Amniotic epithelial cell (primary cell): ENCODE results near the gene POLR3GL.

Experiments
- DNase-seq: peaks from one replicate; pipeline ENCODE4 v3.0.0-alpha.2; 2010; ENCODE audit warnings: low read depth

The POLR3GL gene

DNA sequence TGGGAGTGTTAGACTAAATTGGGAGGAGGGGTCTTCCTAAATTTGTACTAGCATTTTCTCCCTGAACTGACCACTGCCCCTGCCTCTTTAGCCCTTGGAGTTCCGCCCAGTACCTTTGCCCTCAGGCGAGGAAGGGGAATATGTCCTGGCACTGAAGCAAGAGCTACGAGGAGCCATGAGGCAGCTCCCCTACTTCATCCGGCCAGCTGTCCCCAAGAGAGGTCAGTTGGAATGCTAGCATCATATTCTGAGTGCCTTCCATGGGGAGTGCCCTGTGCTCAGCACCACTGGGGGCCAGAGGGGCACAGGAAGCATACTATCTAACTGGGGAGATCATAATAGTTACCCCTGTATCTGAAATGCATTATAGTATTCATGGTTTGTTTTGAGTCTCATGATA lies 10.7 kb downstream of the POLR3GL start:
- DNase-seq: no peak

DNA sequence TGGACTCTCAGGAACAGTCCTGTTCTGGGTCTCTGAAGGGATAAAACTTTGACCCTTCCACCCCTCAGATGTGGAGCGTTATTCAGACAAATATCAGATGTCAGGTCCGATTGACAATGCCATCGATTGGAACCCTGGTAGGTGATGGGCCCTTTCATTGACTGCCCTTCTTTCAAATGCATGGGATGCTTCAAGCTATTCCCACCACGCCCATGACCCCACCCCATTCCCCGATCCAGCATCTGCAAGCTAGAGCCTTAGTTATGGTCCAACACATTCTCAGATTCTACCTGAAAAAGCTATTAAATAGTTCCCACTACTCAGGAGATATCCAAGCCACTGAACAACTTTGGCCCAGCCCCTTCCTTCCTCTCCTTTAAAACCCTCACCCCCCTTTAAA lies 12.5 kb downstream of the POLR3GL start:
- DNase-seq: no peak

DNA sequence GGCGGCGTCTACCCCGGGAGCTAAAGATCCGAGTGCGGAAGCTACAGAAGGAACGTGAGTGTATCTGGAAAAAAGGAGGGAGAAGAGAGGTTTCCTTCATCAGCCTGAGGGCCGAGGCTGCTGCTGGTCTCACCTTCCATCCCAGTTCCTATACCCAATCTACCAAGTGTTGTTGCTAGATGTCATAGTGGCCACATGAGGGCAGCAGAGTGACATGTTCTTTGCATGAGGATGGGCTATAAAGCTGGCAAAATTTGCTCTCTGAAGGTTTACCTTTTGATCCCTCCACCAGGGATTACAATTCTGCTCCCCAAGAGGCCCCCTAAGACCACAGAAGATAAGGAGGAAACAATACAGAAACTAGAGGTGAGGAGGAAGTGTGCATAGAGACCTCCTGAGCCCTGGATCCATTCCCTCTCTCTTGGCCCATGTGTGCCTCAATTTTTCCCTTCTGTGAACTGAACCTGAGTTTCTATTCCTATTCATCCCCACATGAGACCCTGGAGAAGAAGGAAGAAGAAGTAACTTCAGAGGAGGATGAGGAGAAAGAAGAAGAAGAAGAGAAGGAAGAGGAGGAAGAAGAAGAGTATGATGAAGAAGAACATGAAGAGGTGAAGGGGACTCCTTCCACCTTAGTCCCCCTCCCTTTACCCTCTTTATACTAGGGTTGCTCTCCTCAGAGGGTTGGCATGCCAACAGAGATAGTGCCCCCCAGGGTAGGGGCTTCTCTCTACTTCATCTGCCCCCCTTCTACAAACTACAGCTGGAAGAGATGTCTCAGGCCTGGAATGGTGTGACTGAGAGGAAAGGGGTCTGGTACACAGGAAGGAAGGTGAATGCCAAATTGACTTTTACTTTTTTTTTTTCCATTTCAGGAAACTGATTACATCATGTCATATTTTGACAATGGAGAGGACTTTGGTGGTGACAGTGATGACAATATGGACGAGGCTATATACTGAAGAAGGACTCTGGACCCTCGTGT lies 13.3 kb downstream of the POLR3GL start:
- DNase-seq: peak; percentile 85

DNA sequence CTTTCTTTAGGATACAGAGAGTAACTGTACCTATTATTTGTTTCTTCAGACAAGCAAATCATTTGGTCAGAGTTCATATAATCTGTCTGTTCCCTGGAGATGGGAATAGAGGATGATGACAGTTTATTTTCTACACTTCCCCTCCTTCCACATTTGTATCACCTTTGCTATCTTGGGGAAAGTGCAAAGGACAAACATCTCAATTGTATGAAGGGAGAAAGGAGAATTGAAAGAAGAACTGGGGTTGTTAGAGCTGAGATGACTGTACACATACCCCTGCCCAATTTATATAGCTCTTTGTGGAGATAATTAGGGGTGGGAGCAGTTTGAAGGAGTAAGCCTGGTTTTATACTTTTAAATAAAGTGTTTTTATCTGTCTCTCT lies 14.0 kb downstream of the POLR3GL start:
- no peak for DNase-seq

DNA sequence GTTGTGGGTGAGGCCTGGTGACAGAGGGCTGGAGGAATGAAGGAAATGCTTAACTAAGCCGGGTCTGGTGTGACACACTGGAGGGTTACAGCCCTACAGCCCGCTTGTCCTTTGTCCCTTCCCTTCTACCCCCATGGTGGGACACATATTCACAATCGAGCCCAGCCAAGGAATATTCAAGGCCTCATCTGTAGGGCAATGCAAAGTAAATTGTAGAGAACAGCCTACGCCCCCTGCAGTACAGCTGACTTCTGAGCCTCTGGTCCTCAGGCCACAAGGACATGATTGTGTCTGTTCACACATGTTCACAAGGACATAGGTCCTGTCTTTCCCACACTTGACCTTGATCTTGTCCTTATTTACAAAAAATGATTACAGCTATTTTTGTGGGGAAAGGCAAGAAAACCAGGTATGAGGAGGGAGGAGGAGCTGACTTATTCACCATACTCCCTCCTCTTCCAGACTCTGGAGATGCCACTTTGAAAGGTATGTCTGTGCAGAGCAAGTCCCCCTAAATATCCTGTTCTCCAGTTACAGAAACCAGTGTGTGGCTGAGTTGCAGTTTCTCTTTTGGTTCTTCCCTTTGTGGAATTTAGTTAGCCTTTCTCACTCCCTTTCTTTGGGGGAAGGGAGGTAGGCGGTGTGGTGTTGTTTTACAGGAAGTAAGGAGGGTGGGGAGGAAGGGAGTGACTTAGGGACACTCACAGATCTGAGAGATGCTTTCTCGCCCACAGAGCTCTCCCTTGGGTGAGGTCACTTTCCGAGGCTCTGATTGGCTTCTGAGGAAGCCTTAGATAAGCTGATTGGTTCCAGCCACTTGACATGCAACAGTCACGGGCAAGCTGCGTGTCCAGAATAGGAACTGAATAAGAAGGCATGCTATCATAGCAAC lies 14.6 kb downstream of the POLR3GL start:
- peak; percentile 99 for DNase-seq

DNA sequence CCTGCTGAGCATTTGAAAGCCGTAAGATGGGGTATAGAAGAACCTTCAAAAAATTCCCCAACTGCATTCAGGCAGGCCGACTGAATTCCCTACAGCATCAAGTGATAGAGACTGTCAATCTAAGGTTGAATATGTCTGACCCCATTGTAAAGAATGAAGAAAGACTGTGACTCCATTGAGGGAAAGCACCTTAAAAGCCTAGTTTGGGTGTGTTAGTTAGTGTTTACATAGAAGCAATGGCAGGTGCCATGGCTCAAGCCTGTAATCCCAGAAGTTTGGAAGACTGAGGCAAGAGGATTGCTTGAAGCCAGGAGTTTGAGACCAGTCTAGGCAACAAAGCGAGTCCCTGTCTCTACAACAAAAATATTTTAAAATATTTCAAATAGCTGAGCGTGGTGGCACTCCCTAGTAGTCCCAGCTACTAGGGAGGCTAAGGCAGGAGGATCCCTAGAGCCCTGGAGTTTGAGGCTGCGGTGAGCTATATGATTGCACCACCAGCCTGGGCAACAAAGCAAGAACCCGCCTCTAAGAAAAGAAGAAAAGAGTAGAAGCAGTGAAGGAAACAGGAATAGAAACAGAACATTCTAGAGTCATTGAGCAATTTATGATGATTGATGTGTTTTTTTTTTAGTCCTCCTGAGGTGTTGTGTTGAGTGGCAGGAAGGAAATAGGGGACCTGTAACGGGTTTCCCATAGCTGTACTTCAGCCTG lies 15.4 kb downstream of the POLR3GL start:
- peak; percentile 76 for DNase-seq

DNA sequence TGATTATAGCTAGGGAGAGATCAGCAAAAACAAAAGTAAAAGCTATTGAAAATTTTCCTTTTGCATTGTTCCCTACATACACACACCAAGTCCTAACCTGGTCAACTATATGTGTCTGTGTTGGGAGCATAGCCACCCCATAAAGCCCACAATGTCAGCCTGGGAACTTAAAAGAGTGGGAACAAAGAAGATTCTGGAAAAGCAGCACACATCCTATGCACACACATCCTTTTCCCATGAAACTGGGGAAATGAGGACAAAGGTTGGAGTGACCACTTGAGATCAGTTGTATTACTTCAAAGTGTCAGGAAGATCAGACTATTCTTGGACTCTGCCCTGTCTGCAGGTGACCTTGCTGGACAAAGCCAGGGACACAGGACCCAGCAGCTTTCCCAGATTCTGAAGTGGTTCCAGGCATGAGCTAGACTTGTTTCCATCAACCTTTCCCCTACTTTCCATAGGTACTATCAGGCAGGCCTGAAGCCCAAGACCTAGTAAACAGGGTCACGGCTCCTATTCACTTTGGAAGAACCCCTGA lies 16.0 kb downstream of the POLR3GL start:
- DNase-seq: no peak

DNA sequence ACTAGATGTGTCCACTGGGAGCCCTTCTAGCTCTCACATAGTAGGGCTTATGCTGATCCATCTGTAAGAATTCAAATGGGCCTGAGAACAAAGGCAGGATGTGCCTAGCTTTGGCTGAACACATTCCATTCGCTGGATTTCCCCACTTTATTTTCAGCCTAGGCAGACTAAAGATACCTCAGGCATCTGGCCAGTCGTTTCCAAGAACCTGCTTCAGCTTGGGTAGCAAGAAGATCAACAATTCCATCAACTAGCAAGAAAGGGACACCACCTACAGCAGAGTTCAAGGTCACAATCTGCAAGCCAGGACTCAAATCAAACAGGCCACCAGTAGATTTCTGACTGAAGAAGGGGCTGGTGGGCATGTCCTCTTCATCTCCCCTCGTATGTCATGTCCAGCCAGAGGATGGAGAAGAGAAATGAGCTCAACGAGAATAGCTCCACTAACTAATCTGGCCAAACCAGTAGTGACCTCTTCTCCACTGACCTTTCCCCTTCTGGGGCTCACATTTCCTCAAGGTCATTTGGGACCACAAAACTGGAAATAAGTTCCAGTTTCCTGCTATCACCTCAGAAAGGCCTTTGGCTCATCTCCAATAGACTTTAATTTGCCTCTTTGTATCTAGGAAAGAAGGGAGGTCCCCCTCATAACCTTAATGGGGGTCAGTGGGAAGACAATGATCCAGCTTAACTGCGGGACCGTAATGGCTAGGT lies 17.7 kb downstream of the POLR3GL start:
- DNase-seq: no peak

DNA sequence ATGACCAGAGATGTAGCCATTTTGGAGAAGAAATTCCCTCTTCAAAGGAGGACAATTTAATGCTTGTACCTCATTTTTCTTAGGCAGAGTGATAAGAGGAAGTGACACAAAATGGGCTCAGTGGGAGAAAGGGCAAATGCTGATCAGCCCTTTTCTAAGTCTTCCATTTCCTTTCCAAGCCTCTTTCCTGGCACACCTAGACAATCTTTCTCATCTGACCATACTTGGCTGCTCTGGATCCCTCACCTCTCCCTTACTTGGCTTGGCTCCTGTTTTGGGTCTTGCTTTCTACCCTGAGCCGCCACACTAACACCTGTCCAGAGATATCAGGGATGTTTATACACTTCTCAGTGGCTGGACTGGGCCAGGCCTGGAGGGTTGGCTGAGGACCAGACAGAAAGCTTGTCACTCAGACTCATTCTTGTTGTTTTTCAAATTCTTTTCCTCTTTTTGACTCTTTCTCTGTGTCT lies 18.8 kb downstream of the POLR3GL start:
- DNase-seq: no peak

DNA sequence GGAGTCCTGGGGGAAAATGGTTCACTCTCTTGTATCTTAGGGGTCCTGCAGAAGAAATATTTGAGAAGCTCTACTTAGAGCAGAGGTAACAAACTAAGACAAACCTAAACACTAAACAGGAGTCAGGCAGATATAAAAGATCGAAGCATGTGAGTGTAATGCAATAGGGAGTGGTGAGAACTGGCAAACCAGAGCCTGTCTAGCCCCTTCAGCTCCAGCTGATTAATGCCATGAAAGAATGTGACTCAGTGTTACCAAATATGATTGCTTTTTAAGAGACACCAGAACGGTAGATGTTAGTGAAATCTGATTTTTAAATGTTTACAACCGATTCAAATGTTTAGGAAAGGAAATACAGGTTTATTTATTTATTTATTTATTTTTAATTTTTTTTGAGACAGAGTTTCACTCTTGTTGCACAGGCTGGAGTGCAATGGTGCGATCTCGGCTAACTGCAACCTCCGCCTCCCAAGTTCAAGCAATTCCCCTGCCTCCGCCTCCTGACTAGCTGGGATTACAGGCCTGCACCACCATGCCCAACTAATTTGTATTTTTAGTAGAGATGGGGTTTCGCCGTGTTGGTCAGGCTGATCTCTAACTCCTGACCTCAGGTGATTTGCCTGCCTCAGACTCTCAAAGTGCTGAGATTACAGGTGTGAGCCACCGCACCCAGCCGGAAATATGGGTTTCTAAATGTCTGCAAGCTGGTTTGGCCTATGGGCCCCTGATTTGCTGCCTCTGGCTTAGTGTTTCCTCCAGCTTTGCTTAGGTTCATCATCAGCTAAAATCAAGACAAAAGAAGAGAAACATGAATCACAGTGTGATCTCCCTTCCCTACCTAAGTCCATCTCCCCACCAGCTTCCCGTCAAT lies 19.7 kb downstream of the POLR3GL start:
- DNase-seq: peak; percentile 49

DNA sequence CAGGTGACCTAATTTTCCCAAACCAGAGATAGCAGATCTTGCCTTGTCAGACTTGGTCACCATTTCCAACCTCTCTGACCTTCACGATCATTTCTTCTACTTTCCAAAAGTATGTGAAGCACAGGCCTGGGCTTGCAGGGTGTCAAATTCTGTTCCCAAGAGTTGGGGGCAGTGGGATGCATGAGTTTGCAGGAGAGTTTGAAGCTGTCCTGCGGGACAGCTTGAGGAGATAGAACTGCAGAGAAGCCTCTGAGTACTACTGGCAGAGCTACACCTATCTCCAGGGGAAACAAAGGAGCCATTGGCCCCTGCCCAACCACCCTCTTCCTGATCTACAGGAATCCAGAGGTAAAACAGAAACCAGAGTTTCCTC lies 20.6 kb downstream of the POLR3GL start:
- no peak for DNase-seq

DNA sequence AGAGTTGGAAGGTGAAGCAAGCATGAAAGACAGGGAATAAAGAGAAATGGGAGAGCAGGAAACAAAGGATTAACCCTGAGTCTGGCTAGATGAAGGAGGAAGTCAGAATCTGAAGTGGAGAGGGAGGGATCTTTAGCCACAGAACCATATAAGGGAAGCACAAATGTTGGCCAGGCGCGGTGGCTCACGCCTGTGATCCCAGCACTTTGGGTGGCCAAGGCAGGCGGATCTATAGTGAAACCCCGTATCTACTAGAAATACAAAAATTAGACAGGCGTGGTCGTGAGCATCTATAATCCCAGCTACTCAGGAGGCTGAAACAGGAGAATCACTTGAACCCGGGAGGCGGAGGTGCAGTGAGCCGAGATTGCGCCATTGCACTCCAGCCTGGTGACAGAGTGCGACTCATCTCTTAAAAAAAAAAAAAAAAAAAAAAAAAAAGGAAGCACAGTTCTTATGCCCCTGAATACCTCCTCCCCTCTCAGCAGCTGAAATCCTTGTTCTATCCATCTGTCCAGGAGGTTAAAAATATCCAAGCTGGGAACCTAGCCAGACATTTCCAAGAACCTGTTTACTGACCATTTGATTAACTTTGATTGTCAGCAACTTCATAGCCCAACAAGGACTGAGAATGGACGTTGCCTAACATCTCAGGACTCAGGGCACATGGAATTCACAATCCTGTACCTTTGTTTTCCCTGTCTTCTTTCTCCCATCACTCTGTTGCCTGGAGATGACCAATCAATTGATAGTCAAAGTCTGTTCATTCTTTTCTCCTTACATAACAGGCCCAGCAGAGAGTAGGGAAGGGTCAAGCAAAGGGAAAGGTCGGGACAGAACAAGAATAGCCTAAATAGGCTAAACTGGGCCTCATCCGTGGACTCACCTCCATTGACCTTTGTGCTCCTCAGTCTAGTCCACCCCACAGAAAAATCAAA lies 21.3 kb downstream of the POLR3GL start:
- DNase-seq: peak; percentile 93

DNA sequence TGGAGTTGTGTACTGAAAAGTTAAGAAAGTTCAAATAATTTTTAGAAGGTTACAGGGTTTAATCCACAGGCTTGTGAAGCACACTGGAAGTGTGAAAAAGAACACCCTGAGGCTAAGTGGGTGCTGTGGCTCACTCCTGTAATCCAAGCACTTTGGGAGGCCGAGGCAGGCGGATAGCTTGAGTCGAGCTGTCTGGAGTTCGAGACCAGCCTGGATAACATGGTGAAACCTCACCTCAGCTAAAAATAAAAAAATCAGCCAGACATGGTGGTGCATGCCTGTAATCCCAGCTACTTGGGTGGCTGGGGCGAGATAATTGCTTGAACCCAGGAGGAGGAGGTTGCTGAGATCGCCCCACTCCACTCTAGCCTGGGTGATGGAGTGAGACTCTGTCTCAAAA lies 22.1 kb downstream of the POLR3GL start:
- DNase-seq: no peak

DNA sequence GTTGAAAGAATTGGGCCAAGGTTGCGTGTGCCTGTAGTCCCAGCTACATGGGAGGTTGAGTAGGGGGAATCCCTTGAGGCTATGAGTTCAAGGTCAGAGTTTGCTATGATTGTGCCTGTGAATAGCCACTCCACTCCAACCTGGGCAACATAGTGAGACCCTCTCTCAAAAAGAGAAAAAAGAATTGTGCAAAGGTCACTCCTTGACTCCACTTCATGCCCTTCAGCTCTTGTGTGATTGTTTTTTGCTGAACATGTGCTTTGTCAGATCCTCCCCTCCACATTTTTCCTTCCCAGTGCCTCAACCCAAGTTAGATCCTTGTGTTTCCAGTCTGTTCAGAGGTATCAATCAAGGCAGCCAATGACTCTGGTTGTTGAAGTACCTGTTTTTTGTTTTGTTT lies 23.4 kb downstream of the POLR3GL start:
- no peak for DNase-seq

DNA sequence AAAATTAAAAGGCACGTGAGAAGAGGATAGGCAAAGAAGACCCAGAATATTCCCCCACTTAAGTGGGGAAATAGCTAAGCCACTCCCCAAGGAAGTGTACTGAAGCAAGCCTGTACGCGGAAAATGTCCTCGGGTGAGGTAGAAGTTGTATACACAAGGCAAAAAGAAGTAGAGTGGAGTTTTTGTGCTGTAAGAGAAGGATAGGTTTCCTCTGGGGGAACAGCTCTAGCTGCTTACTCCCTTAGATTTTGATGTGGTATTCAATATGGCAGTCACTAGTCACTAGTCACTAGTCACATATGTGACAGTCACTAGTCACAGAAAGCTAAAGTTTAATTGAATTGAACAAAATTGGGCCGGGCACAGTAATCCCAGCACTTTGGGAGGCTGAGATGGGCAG lies 24.3 kb downstream of the POLR3GL start:
- DNase-seq: no peak

DNA sequence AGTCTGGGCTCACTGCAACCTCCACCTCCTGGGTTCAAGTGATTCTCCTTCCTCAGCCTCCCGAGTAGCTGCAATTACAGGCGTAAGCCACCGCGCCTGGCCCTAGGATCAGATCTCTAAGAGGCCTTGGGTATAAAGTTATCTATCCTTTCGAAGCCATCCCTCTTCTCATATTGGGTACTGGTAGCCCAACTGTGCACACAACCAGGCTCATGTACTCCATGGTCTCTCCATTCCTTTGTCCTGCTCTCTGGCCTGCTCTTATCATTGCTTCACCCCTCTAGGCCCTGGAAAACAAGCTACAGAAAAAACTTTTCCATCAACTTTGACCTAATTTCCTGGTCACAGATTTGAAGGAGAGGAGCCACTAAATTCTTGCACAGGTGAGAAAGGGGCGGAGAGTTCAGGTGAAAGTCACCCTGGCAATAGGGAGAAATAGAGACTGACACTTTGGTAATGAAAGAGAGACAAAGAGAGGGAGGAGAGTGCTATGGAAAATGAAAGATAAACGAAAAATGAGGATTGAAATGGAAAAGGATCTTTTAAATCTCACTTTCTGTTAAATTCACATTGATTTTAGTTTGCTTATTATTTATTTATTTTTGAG lies 25.9 kb downstream of the POLR3GL start:
- peak; percentile 45 for DNase-seq

DNA sequence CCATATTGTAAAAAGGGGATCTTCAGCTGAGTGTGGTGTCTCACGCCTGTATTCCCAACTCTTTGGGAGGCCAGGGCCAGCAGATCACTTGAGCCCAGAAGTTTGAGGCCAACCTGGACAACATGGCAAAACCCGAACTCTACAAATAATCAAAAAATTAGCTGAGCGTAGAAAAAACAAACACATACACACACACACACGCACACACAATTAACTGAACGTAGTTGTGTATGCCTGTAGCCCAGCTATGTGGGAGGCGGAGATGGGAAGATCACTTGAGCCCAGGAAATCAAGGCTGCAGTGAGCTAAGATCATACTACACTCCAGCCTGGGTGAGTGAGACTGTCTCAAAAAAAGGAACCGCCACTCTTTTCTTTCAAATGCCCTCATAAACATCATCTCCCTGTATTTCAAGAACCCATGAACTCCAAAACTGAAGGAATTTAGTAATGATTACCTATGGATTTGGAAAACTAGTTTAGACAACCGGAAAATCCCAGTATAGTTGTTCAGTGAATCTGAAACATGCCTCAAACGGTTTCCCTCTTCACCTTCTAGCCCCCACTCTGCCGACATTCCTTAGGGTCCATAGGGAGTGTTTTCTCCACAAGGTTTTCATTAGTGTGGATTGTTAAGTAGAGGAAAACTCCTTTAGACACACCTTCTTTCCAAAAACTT lies 27.4 kb downstream of the POLR3GL start:
- peak; percentile 41 for DNase-seq

DNA sequence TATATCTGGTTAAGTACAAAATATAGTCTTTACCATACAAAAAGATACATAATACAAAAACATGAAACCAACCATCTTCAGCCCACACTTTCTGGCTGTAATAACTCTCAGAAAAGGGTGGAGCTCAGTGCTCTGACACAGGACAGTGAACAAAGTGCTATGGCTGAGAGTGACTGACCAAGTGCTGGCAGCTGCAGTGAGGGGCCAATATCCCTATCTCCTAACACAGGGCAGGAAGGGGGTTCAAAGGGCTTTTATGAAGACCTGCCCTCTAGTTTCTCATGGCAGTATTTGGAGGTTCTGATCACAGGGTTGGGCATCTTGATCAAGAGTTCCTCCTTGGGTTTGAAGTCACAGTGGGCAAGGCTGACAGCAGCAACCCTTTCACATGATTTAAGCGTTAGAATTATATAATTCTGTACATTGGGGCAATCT lies 28.0 kb downstream of the POLR3GL start:
- DNase-seq: no peak
